Uterus (tissue), 2 donors: ENCODE data around the gene MST1R.
"Not testable (repeated sequence)": the region's sequence is repeated elsewhere in the genome, so short reads cannot be mapped to it uniquely, and the experiment has no call there.

Source experiments
- CTCF ChIP-seq, 4 experiments: fragments of 200-600 bp in 2 of 4; fragments of 450-650 bp in 2 of 4; sonication (generic) in 2 of 4; IDR thresholded peaks; one replicate each; pipeline ENCODE4 v1.5.1; 2016 to 2019; ENCODE audit warnings: antibody characterized with exemption in 4 of 4, mild to moderate bottlenecking in 2 of 4, moderate library complexity in 1 of 4
- POLR2A ChIP-seq, 2 donors: fragments of 450-650 bp; IDR thresholded peaks; one replicate each; pipeline ENCODE4 v1.6.1; 2016; ENCODE audit warnings: antibody characterized with exemption in 2 of 2, mild to moderate bottlenecking in 1 of 2, moderate library complexity in 1 of 2

DNA sequence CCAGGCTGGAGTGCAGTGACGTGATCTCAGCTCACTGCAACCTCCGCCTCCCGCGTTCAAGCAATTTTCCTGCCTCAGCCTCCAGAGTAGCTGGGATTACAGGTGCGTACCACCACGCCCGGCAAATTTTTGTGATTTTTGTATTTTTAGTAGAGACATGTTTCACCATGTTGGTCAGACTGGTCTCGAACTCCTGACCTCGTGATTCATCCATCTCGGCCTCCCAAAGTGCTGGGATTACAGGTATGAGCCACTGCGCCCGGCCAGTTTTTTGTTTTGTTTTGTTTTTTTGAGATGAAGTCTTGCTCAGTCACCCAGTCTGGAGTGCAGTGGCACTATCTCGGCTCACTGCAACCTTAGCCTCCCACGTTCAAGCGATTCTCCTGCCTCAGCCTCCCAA lies 28.6 kb upstream of the MST1R start:
- TF ChIP-seq CTCF, POLR2A (IDR thresholded peaks at IDR 0.05): not testable (repeated sequence)
